CD4-positive, CD25-positive, alpha-beta regulatory T cell (primary cell): ENCODE data around the gene RIMBP2. TPM values are rescaled to one million over a fixed set of nuclear protein-coding genes. Genes with fewer than 3 reads are reported as not detected.

Source experiments
- ATAC-seq, 2 donors: fragments of 150-1000 bp; cut with Tn5 transposase; one replicate each; pipeline ENCODE4 v1.10.0; 2021; ENCODE audit warnings: low read depth in 2 of 2, moderate number of reproducible peaks in 2 of 2, moderate library complexity in 1 of 2
- DNase-seq, 3 donors: peaks; one replicate each; pipeline versions ENCODE4 v3.0.0 to v3.0.0-alpha.2; 2012 to 2022; ENCODE audit warnings: mixed read lengths in 1 of 3
- H3K27ac ChIP-seq: one replicate; pipeline ENCODE4 v1.7.0; 2013; ENCODE audit warnings: mild to moderate bottlenecking, low read length; ENCODE audit not compliant: insufficient read depth, poor library complexity, severe bottlenecking
- H3K27me3 ChIP-seq: one replicate; pipeline ENCODE4 v1.7.0; 2013; ENCODE audit warnings: low read length; ENCODE audit not compliant: control insufficient read depth, insufficient read depth
- H3K36me3 ChIP-seq: one replicate; pipeline ENCODE4 v1.7.0; 2013; ENCODE audit warnings: mild to moderate bottlenecking, low read length, moderate library complexity; ENCODE audit not compliant: control insufficient read depth, insufficient read depth
- H3K4me1 ChIP-seq: 2 replicates; pipeline ENCODE4 v1.7.0; 2013; ENCODE audit warnings: mild to moderate bottlenecking, low read length; ENCODE audit not compliant: insufficient read depth, control insufficient read depth, poor library complexity, severe bottlenecking
- H3K4me3 ChIP-seq: one replicate; pipeline ENCODE4 v1.7.0; 2013; ENCODE audit warnings: low read depth, mild to moderate bottlenecking, low read length, moderate library complexity
- H3K9me3 ChIP-seq, 2 experiments: 1 replicate in 1 of 2; 2 replicates in 1 of 2; pipeline ENCODE4 v1.7.0; 2013; ENCODE audit warnings: low read length in 2 of 2, mild to moderate bottlenecking in 1 of 2, moderate library complexity in 1 of 2; ENCODE audit not compliant: control insufficient read depth in 2 of 2
- H3K27ac Mint-ChIP-seq, 3 donors: one replicate each; pipeline ENCODE4 v1.8.0; 2020 to 2022; ENCODE audit warnings: mild to moderate bottlenecking in 3 of 3, mixed read lengths in 3 of 3, moderate library complexity in 2 of 3
- H3K27me3 Mint-ChIP-seq: one replicate; pipeline ENCODE4 v1.8.0; 2022; ENCODE audit warnings: mild to moderate bottlenecking, mixed read lengths
- H3K36me3 Mint-ChIP-seq: one replicate; pipeline ENCODE4 v1.8.0; 2020; ENCODE audit warnings: mixed read lengths
- H3K4me1 Mint-ChIP-seq, 4 donors: one replicate each; pipeline ENCODE4 v1.8.0; 2020 to 2022; ENCODE audit warnings: mixed read lengths in 4 of 4, mild to moderate bottlenecking in 1 of 4
- H3K4me3 Mint-ChIP-seq, 4 donors: one replicate each; pipeline ENCODE4 v1.8.0; 2020 to 2022; ENCODE audit warnings: mild to moderate bottlenecking in 4 of 4, mixed read lengths in 4 of 4, moderate library complexity in 3 of 4
- H3K9me3 Mint-ChIP-seq, 7 donors: one replicate each; pipeline ENCODE4 v1.8.0; 2020 to 2022; ENCODE audit warnings: mixed read lengths in 7 of 7, mild to moderate bottlenecking in 3 of 7, moderate library complexity in 2 of 7
- polyA plus RNA-seq, 4 donors: library from polyadenylated mRNA; unstranded; fragments of 300-500 nt; fragmentation: Illumina TruSeq; gene quantifications; one replicate each; pipeline ENCODE4 v1.2.3, GENCODE V29; 2021
- total RNA-seq: library from RNA; stranded (reverse); gene quantifications from one replicate; pipeline ENCODE4 v1.2.3, GENCODE V29; 2022

The RIMBP2 gene
- total and polyA plus RNA-seq, 5 donors from 2014 or later: not detected

DNA sequence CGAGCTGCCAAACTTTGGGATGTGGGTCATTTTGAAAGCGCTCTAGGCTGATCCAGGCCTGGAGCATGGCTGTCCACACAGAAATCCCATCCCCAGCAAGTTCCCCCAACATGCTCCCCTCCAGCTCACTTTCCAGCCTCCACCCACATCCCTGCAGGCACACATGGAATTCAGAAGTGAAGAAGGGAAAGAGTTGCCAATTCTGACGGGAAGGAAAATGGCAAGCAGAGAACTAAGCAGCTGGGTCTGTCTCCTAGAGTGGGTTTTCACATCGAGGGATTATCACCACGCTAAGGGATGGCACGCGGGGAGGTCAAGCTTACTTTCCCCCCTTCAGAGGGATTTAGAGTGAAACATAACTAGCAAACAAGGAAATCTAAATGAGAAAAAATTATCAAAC lies 142.3 kb downstream of the RIMBP2 start:
- Histone ChIP-seq H3K27me3 (no peaks in the 10 kb centered on the region), H3K4me3 (no peak overlapping the region), H3K36me3 (no peaks in the 10 kb centered on the region), H3K27ac (no peak overlapping the region), H3K9me3 (no peaks in the 10 kb centered on the region), H3K4me1 (no peaks in the 10 kb centered on the region)
- H3K4me3 Mint-ChIP-seq: no peak overlapping the region
- H3K27me3 Mint-ChIP-seq: no peaks in the 10 kb centered on the region
- H3K4me1 Mint-ChIP-seq: no peaks in the 10 kb centered on the region
- ATAC-seq (no peak), DNase-seq (no peak)
- H3K27ac Mint-ChIP-seq: no peak overlapping the region
- H3K36me3 Mint-ChIP-seq: no peaks in the 10 kb centered on the region
- H3K9me3 Mint-ChIP-seq: peaks cover 0 to 2% (median 0%) of the 10 kb centered on the region in 7 donors

DNA sequence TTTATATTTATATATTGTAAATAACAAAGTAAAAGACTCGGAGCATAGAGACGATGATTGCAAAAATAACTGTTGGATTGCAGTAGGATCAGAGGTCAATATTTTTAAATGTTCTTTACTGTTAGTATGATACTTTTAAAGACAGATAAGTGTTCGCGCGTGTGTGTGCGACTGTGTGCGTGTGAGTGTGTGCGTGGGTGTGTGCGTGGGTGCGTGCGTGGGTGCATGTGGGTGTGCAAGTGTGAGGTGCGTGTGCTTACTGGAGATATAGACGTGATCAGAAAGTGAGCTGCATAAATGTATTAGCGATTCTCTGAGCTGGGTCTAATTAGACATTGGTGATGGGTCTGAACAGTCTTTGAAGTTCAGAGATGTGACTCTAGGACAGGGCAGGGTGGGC lies 142.9 kb downstream of the RIMBP2 start:
- H3K9me3 Mint-ChIP-seq: peaks cover 0 to 2% (median 0%) of the 10 kb centered on the region in 7 donors
- Histone ChIP-seq H3K27ac (no peak overlapping the region), H3K36me3 (no peaks in the 10 kb centered on the region), H3K4me3 (no peak overlapping the region), H3K4me1 (no peaks in the 10 kb centered on the region), H3K27me3 (no peaks in the 10 kb centered on the region), H3K9me3 (no peaks in the 10 kb centered on the region)
- H3K4me1 Mint-ChIP-seq: no peaks in the 10 kb centered on the region
- no peaks in the 10 kb centered on the region for H3K27me3 Mint-ChIP-seq
- no peaks in the 10 kb centered on the region for H3K36me3 Mint-ChIP-seq
- H3K27ac Mint-ChIP-seq: no peak overlapping the region
- ATAC-seq (no peak), DNase-seq (no peak)
- no peak overlapping the region for H3K4me3 Mint-ChIP-seq

DNA sequence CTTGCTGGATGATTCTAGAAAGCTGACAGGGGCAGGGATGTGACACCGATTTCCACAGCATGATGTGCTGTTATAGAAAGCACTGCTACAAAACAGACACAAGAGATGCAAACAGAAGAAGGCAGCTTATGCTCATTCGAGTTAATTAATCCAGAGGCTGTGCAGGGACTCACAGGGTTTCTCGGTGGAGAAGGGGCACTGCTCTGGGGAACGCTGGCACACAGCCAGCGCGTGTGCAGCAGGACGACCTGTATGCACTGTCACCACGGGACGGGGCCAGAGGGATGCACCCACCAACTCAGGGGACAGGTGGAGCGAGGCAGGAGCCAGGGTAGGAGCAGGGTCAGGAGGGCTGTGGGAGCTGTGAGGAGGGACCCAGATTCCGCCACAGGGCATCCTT lies 143.5 kb downstream of the RIMBP2 start:
- Histone ChIP-seq H3K9me3 (no peaks in the 10 kb centered on the region), H3K27me3 (no peaks in the 10 kb centered on the region), H3K4me3 (no peak overlapping the region), H3K27ac (no peak overlapping the region), H3K36me3 (no peaks in the 10 kb centered on the region), H3K4me1 (no peaks in the 10 kb centered on the region)
- no peaks in the 10 kb centered on the region for H3K4me1 Mint-ChIP-seq
- H3K4me3 Mint-ChIP-seq: no peak overlapping the region
- H3K27ac Mint-ChIP-seq: peak overlapping the region in 1 of 3 donors; percentile 53
- ATAC-seq: no peak
- no peaks in the 10 kb centered on the region for H3K36me3 Mint-ChIP-seq
- no peaks in the 10 kb centered on the region for H3K27me3 Mint-ChIP-seq
- peaks cover 0 to 2% (median 1%) of the 10 kb centered on the region in 7 donors for H3K9me3 Mint-ChIP-seq
- no peak for DNase-seq

DNA sequence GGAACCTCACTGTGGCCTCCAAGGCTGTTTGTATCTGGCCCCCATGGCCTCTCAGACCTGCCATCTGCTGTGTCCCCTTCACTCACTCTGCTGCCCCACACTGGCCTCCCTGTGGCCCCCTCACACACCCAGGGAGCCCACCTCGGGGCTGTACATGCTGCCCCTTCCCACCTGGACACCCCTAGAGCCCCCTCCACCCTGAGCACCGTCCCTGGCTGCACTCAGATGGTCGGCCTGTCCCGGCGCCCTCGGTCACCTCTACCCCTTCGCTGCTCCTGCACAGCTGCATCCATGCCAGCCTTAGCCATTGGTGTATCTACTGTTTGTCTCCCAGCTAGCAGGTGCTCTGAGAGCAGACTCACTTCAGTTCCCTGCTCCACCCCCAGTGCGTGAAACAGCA lies 144.4 kb downstream of the RIMBP2 start:
- no peaks in the 10 kb centered on the region for H3K27me3 Mint-ChIP-seq

DNA sequence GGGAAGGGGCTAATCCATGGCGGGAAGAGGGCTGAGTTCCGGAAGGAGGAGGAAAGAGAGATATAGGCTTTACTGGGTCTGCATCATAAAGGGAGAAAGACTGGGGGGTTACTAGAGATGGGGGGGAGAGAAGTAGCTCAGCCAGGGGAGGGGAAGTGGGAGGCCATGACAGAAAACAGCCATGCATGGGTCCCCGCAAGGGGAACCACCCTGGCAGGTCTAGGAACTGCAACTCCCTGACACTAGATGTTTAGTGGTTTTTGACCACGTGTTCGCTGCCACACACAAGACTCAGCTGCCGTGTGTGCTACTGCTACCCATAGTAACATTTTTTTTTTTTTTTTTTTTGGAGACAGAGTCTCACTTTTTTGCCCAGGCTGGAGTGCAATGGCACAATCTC lies 145.0 kb downstream of the RIMBP2 start:
- Mint-ChIP-seq H3K36me3 (no peaks in the 10 kb centered on the region), H3K9me3 (peaks cover 0 to 7% (median 3%) of the 10 kb centered on the region in 7 donors), H3K27ac (no peak overlapping the region), H3K27me3 (no peaks in the 10 kb centered on the region), H3K4me1 (no peaks in the 10 kb centered on the region), H3K4me3 (no peak overlapping the region)
- Histone ChIP-seq H3K27me3 (no peaks in the 10 kb centered on the region), H3K27ac (no peak overlapping the region), H3K4me1 (no peaks in the 10 kb centered on the region), H3K36me3 (no peaks in the 10 kb centered on the region), H3K9me3 (no peaks in the 10 kb centered on the region), H3K4me3 (no peak overlapping the region)
- DNase-seq: no peak
- ATAC-seq: no peak

More for the DNA sequence above, 144.4 kb downstream of the RIMBP2 start:
- no peak for ATAC-seq
- H3K4me1 ChIP-seq: no peaks in the 10 kb centered on the region
- Mint-ChIP-seq H3K36me3 (no peaks in the 10 kb centered on the region), H3K4me3 (no peak overlapping the region), H3K9me3 (peaks cover 0 to 5% (median 2%) of the 10 kb centered on the region in 7 donors), H3K27ac (no peak overlapping the region), H3K4me1 (no peaks in the 10 kb centered on the region)
- no peaks in the 10 kb centered on the region for H3K36me3 ChIP-seq
- no peak for DNase-seq
- no peaks in the 10 kb centered on the region for H3K9me3 ChIP-seq
- H3K4me3 ChIP-seq: no peak overlapping the region
- no peaks in the 10 kb centered on the region for H3K27me3 ChIP-seq
- H3K27ac ChIP-seq: no peak overlapping the region

DNA sequence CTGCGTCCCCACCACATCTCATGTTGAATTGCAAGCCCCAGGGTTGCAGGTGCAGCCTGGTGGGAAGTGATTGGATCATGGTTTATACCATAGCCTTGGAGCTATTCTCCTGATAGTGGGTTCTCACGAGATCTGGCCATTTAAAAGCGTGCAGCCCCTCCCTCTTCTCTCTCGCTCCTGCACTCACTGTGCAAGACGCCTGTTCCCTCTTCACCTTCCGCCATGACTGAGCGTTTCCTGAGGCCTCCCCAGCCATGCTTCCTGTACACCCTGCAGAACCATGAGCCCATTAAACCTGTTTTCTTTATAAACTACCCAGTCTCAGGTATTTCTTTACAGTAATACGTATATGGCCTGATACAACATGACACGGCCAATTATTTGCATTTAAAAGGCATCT lies 146.6 kb downstream of the RIMBP2 start:
- Mint-ChIP-seq H3K9me3 (peaks cover 0 to 15% (median 5%) of the 10 kb centered on the region in 7 donors), H3K27me3 (no peaks in the 10 kb centered on the region), H3K4me1 (no peaks in the 10 kb centered on the region), H3K27ac (no peak overlapping the region), H3K4me3 (no peak overlapping the region), H3K36me3 (no peaks in the 10 kb centered on the region)
- Histone ChIP-seq H3K27ac (no peak overlapping the region), H3K4me3 (no peak overlapping the region), H3K9me3 (peaks cover 0 to 2% of the 10 kb centered on the region in 2 experiments), H3K27me3 (no peaks in the 10 kb centered on the region), H3K36me3 (no peaks in the 10 kb centered on the region), H3K4me1 (no peaks in the 10 kb centered on the region)
- ATAC-seq (no peak), DNase-seq (no peak)

DNA sequence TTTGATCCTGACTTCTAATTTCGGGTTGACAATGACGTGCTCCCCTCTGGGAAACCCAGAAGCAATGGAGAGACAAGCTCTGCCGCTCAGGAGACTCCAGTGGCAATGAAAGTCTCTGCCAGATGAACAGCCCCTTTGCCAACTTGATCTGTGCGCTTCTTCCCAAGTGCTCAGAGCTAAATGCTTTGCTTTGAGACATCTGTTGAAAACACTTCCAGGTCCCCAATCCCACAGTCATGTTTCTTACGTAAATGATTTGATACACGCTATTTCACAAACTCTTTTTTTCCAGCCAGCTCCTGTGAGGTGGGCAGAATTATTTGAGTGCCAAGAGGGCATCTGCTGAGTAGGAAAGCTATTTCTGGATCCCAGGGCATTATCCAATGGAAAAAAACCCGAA lies 147.6 kb downstream of the RIMBP2 start:
- no peak overlapping the region for H3K27ac Mint-ChIP-seq

DNA sequence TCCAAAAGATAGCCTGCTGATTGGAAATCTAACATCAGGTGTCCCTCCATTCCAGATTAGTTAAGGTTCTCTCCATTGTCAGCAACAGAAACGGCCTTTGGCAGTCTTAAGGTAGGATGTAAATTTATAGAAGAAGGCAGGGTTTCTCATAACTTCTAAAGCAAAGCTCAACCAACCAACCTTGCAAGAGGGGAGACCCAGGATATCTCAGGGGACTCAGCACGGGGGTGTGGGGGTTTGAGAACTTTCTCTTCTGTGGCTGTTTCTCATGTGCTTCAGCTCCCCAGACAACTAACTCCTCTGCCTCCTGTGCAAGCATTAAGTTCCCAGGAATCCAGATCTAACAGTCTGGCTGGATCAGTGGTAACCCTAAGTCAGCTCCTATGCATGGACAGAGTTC lies 148.1 kb downstream of the RIMBP2 start:
- Mint-ChIP-seq H3K4me1 (no peaks in the 10 kb centered on the region), H3K4me3 (no peak overlapping the region), H3K36me3 (no peaks in the 10 kb centered on the region), H3K27me3 (no peaks in the 10 kb centered on the region), H3K27ac (no peak overlapping the region), H3K9me3 (peaks cover 0 to 15% (median 5%) of the 10 kb centered on the region in 7 donors)
- no peak overlapping the region for H3K4me3 ChIP-seq
- H3K27ac ChIP-seq: no peak overlapping the region
- H3K9me3 ChIP-seq: peaks cover 0 to 2% of the 10 kb centered on the region in 2 experiments
- DNase-seq (no peak), ATAC-seq (no peak)
- no peaks in the 10 kb centered on the region for H3K36me3 ChIP-seq
- no peaks in the 10 kb centered on the region for H3K27me3 ChIP-seq
- no peaks in the 10 kb centered on the region for H3K4me1 ChIP-seq

More for the DNA sequence above, 147.6 kb downstream of the RIMBP2 start:
- peaks cover 0 to 2% of the 10 kb centered on the region in 2 experiments for H3K9me3 ChIP-seq
- ATAC-seq: no peak
- H3K36me3 ChIP-seq: no peaks in the 10 kb centered on the region
- DNase-seq: no peak
- no peak overlapping the region for H3K4me3 ChIP-seq
- H3K27me3 Mint-ChIP-seq: no peaks in the 10 kb centered on the region
- no peak overlapping the region for H3K4me3 Mint-ChIP-seq
- no peaks in the 10 kb centered on the region for H3K4me1 ChIP-seq
- no peaks in the 10 kb centered on the region for H3K36me3 Mint-ChIP-seq
- no peak overlapping the region for H3K27ac ChIP-seq
- no peaks in the 10 kb centered on the region for H3K4me1 Mint-ChIP-seq
- no peaks in the 10 kb centered on the region for H3K27me3 ChIP-seq
- peaks cover 0 to 15% (median 5%) of the 10 kb centered on the region in 7 donors for H3K9me3 Mint-ChIP-seq
